AG04450 (cell line): ENCODE data around the gene FOXO3. TPM values are rescaled to one million over a fixed set of nuclear protein-coding genes. Genes with fewer than 3 reads are reported as not detected.

Experiments used
- CTCF ChIA-PET: fragments of 300-600, 350-600 bp; formaldehyde crosslinking; extraction: SDS; loops from one replicate; lab custom pipeline; 2022; ENCODE audit warnings: antibody characterized with exemption, inconsistent platforms; lab: Charles Lee
- POLR2A ChIA-PET: fragments of 350-600 bp; formaldehyde crosslinking; extraction: SDS; loops from one replicate; lab custom pipeline; 2021; ENCODE audit warnings: antibody characterized with exemption, inconsistent platforms; lab: Yijun Ruan, JAX
- DNase-seq: peaks from one replicate; pipeline ENCODE4 v3.0.0-alpha.2; 2011; ENCODE audit warnings: low read depth, low spot score
- H3K27ac ChIP-seq: one replicate; pipeline ENCODE4 v1.5.1; 2012; ENCODE audit warnings: low read depth, low read length, control low read depth
- H3K27me3 ChIP-seq: one replicate; pipeline ENCODE4 v1.6.0; 2012; ENCODE audit warnings: low read length; ENCODE audit not compliant: control insufficient read depth, insufficient read depth
- H3K4me3 ChIP-seq: 2 replicates; pipeline ENCODE4 v1.5.1; 2011; ENCODE audit warnings: mild to moderate bottlenecking, low read depth, low read length, control low read depth
- H3K9me3 ChIP-seq: 2 replicates; pipeline ENCODE4 v1.5.1; 2012; ENCODE audit warnings: low read length; ENCODE audit not compliant: control insufficient read depth, insufficient read depth
- CTCF ChIP-seq: IDR thresholded peaks from 2 replicates; pipeline ENCODE4 v1.5.1; 2011; ENCODE audit warnings: low read depth, low read length, control low read depth, inconsistent platforms
- polyA plus RNA-seq: library from polyadenylated mRNA; depleted of rRNA; stranded (reverse); fragments of >200 nt; gene quantifications from 2 replicates; pipeline ENCODE4 v1.2.3, GENCODE V29; 2011

The FOXO3 gene
- polyA plus RNA-seq, 1 experiment: 32.7 TPM

GRCh38 chr6:108651340-108652227 is 90.9 kb downstream of the FOXO3 start:
- TF ChIP-seq CTCF: no peak
- ChIA-PET CTCF (interaction anchor here (0.6 to 1.6 kb wide), 3 partner anchors 78 to 422 kb away, joined by 3 to 5 read pairs (median 3); no protein-coding TSS in a partner anchor), POLR2A (interaction anchor here (0.5 to 1.8 kb wide), 8 partner anchors 29 to 94 kb away, joined by 4 to 14 read pairs (median 4); partner anchors contain the start of gene FOXO3)
- Histone ChIP-seq H3K27ac (peak overlapping the region; percentile 90), H3K9me3 (no peaks in the 10 kb centered on the region), H3K27me3 (no peaks in the 10 kb centered on the region), H3K4me3 (peak overlapping the region; percentile 14; the same call in 1 of the 2 replicates)
- DNase-seq: peak; percentile 67

- TF ChIP-seq CTCF: no peak
- no peaks in the 10 kb centered on the region for H3K9me3 ChIP-seq
- DNase-seq: no peak
- no peaks in the 10 kb centered on the region for H3K27me3 ChIP-seq
- POLR2A ChIA-PET: interaction anchor here (1.1 to 1.8 kb wide), 4 partner anchors 60 to 94 kb away, joined by 4 to 14 read pairs (median 6); partner anchors contain the start of gene FOXO3
- no peak overlapping the region for H3K4me3 ChIP-seq
- H3K27ac ChIP-seq: peak overlapping the region; percentile 90
- CTCF ChIA-PET: no interaction called here
Measured at GRCh38 chr6:108652375-108652774, 91.7 kb downstream of the FOXO3 start.

- no peaks in the 10 kb centered on the region for H3K27me3 ChIP-seq
- no peak for TF ChIP-seq CTCF
- POLR2A ChIA-PET: interaction anchor here (0.6 to 1.8 kb wide), 2 partner anchors 86 to 94 kb away, joined by 5 to 7 read pairs; partner anchors contain the start of gene FOXO3
- CTCF ChIA-PET: interaction anchor here (0.6 to 2.3 kb wide), 3 partner anchors 50 to 419 kb away, joined by 3 to 8 read pairs (median 4); no protein-coding TSS in a partner anchor
- H3K9me3 ChIP-seq: no peaks in the 10 kb centered on the region
- no peak overlapping the region for H3K4me3 ChIP-seq
- no peak for DNase-seq
- H3K27ac ChIP-seq: no peak overlapping the region
Measured at GRCh38 chr6:108653949-108654348, 93.2 kb downstream of the FOXO3 start.

DNA sequence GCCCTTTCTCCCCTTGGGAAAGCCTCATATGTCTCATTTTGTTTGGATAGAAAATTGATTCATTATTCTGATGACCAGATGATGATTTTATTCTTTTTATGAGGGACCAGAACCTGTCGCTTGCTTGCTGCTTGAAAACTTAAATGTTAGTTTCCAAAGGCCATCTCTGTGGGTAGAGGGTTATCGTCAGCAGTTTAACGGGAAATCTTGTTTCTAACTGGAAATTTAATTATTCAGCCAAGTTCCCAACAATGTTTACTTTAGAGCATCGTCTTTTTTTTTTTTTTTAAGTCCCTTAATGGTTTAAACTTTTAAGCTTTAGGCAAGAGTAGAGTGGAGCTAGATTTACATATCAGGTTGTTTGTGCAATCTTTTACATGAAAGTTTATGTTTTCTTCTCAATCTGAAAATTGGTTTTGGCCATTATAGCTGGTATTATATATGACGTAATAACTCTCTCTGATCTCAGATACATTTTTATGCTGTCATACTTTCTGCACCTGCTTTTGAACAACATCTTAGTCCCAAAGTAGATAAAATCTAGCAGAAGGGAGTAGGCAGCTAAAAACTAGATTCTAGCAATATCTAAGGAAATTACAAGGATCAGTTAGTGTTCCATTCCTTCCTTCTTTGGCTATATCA is 93.9 kb downstream of the FOXO3 start:
- CTCF ChIA-PET: interaction anchor here (0.6 to 2.3 kb wide), 5 partner anchors 13 to 442 kb away, joined by 3 to 8 read pairs (median 4); no protein-coding TSS in a partner anchor
- no peak for DNase-seq
- Histone ChIP-seq H3K27me3 (no peaks in the 10 kb centered on the region), H3K27ac (no peak overlapping the region), H3K4me3 (no peak overlapping the region), H3K9me3 (no peaks in the 10 kb centered on the region)
- POLR2A ChIA-PET: interaction anchor here (0.6 to 1.8 kb wide), 2 partner anchors 8 to 95 kb away, joined by 3 to 7 read pairs; partner anchors contain the start of gene FOXO3
- TF ChIP-seq CTCF: no peak
